DMS114 treated with DMSO at 0.1 percent for 48 hours (cell line): ENCODE results near the gene CCDC47.
"Not testable (repeated sequence)": the region's sequence is repeated elsewhere in the genome, so short reads cannot be mapped to it uniquely, and the experiment has no call there.

Source experiments
- DNase-seq: peaks from one replicate; lab custom pipeline; 2025; ENCODE audit not compliant: unreplicated experiment; lab: John Stamatoyannopoulos, UW

CCDC47 gene

GRCh38 chr17:63740464-63741142, 32.8 kb downstream of the CCDC47 start:
- DNase-seq, result no peak

- no peak for DNase-seq
Measured at GRCh38 chr17:63735691-63736090, 37.7 kb downstream of the CCDC47 start.

- no peak for DNase-seq
Measured at GRCh38 chr17:63722403-63722802, 51.0 kb downstream of the CCDC47 start.

GRCh38 chr17:63720194-63720593, 53.2 kb downstream of the CCDC47 start:
- not testable (repeated sequence) for DNase-seq

- DNase-seq, result no peak
Measured at GRCh38 chr17:63718988-63719387, 54.4 kb downstream of the CCDC47 start.

GRCh38 chr17:63716426-63716825, 57.0 kb downstream of the CCDC47 start:
- DNase-seq, result no peak

- DNase-seq, result no peak
Measured at GRCh38 chr17:63714550-63715277, 58.7 kb downstream of the CCDC47 start.

GRCh38 chr17:63709110-63709509, 64.3 kb downstream of the CCDC47 start:
- no peak for DNase-seq

GRCh38 chr17:63707151-63707550, 66.2 kb downstream of the CCDC47 start:
- DNase-seq, result no peak

GRCh38 chr17:63706336-63707082, 66.9 kb downstream of the CCDC47 start:
- no peak for DNase-seq

- no peak for DNase-seq
Measured at GRCh38 chr17:63705657-63706056, 67.7 kb downstream of the CCDC47 start.

GRCh38 chr17:63704836-63705235, 68.6 kb downstream of the CCDC47 start:
- DNase-seq, result no peak

- no peak for DNase-seq
Measured at GRCh38 chr17:63704259-63704576, 69.2 kb downstream of the CCDC47 start.

GRCh38 chr17:63703556-63704258, 69.7 kb downstream of the CCDC47 start:
- no peak for DNase-seq

GRCh38 chr17:63703029-63703428, 70.4 kb downstream of the CCDC47 start:
- no peak for DNase-seq

- DNase-seq, result no peak
Measured at GRCh38 chr17:63702721-63703015, 70.7 kb downstream of the CCDC47 start.

GRCh38 chr17:63701868-63702720, 71.3 kb downstream of the CCDC47 start:
- no peak for DNase-seq

GRCh38 chr17:63701456-63701820, 72.0 kb downstream of the CCDC47 start:
- no peak for DNase-seq

- no peak for DNase-seq
Measured at GRCh38 chr17:63700528-63701455, 72.6 kb downstream of the CCDC47 start.
